Prostate gland (tissue), 2 donors: ENCODE measurements around the gene LOC101059915.

Experiments used
- CTCF ChIP-seq, 4 experiments: fragments of 200-600 bp in 2 of 4; fragments of 450-650 bp in 2 of 4; sonication (generic) in 2 of 4; IDR thresholded peaks; 1 replicate in 3 of 4; 2 replicates in 1 of 4; pipeline ENCODE4 v1.5.1; 2016 to 2019; ENCODE audit warnings: antibody characterized with exemption in 4 of 4, mild to moderate bottlenecking in 2 of 4, moderate library complexity in 2 of 4
- POLR2A ChIP-seq: fragments of 450-650 bp; IDR thresholded peaks from one replicate; pipeline ENCODE4 v1.6.1; 2016; ENCODE audit warnings: antibody characterized with exemption, mild to moderate bottlenecking
- POLR2AphosphoS5 ChIP-seq: sonication (generic); formaldehyde crosslinking; IDR thresholded peaks from one replicate; pipeline ENCODE4 v1.6.1; 2017; ENCODE audit warnings: antibody characterized with exemption

GRCh38 chrX:71618787-71619186 is 48.6 kb upstream of the LOC101059915 start:
- TF ChIP-seq POLR2A (no peak), CTCF (IDR thresholded peaks at IDR 0.05) (no peak), POLR2AphosphoS5 (no peak)
